Frontal cortex (tissue), 4 donors: Measurements from ENCODE around the gene TESK2. TPM values are rescaled to one million over a fixed set of nuclear protein-coding genes. Genes with fewer than 3 reads are reported as not detected.
"Not testable (repeated sequence)": the region's sequence is repeated elsewhere in the genome, so short reads cannot be mapped to it uniquely, and the experiment has no call there.

Experiments used
- DNase-seq, 2 donors: peaks; one replicate each; pipeline ENCODE4 v3.0.0; 2012; ENCODE audit warnings: low spot score in 2 of 2
- FAIRE-seq: peaks from 2 replicates; lab custom pipeline; 2012; peaks lifted over from hg19 to GRCh38; lab: Jason Lieb, UNC
- total RNA-seq: library from RNA; depleted of rRNA; stranded (reverse); fragments of >200 nt; gene quantifications from one replicate; pipeline ENCODE4 v1.2.3, GENCODE V29; 2014
- donor health status: control.
- donor health status: control.
- donor health status: control.

The TESK2 gene
- total RNA-seq, result 0.82 TPM

DNA sequence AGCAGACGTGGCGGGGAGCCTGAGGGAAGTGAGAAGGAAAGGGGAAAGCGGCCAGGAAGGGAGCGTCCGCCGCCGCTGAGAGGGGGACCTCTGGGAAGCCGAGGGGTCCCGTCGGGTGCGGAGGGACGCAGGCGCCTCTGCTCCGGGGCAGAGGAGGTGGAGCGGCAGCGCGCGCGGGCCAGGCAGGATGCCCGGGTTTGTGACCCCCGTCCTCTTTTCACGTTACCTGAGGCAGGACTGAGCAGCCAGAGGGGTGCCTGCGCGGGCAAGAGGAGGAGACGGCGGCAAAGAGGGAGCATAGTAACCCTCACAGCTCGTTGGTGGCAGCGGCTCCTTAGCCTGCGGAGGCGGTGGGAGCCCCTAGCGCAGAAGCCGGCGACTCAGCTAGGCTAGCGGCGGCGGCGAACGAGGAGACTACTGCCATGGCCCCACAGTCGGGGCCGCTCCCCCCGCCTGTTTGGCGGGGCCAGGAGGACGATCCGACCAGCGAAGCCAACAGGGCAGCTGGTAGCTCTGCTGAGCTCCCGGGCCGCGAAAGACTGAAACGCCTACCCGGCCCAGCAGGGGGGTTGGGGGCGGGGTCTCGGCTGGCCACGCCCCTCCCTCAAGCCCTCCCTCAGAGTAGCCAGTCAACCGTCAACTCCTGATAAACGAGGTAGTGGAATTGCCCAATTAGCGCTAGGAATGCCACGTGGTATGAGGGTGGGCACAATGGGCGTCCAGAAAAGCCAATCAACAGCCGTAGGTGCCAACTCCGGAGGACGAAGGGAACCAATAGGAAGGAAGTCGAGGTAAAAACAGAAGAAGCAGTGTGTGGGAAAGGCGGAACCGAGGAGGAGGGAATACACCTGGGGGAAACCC, at the start of gene TESK2:
Gene TESK2, minus strand, starts transcription at position 538 of the 861 bp plus-strand sequence. CDS start 33,378 bp downstream, outside the sequence.
- FAIRE-seq (peak; percentile 99), DNase-seq (peak; percentile 94 to 96)

- no peak for FAIRE-seq
- no peak for DNase-seq
Measured at GRCh38 chr1:45536886-45537285, 45.9 kb upstream of the TESK2 start.

DNA sequence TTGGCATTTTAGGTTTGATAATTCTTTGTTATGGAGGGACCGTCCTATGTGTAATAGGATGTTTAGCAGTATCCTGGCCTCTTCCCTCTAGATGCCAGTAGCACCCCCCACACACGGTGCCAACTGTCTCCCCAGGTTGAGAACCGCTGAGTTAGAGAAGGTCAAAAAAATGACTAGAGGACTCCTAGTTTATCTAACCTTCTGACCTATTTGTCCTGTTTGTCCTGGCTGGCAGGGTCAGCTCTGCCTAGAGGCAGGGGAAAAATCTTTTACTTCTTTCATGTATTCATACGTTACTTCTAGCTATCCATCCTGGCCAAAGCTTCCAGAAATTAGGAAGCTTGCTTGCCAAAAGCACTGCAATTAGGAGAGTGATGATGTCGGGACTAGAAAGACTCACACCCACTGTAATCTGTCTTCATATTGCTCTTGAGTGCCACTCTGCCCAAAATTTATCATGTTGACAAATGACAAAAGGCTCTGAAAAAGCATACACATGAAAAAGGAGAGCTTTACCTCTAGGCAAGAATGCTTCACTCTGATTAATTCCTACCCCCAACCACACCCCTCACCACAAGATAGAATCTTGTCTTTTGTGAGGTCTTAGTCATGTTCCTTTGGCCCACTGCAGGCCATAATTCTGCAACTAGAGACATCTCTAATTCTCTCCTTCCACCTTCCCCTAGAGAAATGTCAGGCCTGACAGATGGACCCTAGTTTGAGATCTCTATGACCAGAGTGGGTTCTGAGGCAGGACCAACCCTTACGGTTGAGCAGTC, 45.2 kb upstream of the TESK2 start:
- FAIRE-seq (no peak), DNase-seq (no peak)

GRCh38 chr1:45531873-45532272, 40.9 kb upstream of the TESK2 start:
- DNase-seq (no peak), FAIRE-seq (no peak)

DNA sequence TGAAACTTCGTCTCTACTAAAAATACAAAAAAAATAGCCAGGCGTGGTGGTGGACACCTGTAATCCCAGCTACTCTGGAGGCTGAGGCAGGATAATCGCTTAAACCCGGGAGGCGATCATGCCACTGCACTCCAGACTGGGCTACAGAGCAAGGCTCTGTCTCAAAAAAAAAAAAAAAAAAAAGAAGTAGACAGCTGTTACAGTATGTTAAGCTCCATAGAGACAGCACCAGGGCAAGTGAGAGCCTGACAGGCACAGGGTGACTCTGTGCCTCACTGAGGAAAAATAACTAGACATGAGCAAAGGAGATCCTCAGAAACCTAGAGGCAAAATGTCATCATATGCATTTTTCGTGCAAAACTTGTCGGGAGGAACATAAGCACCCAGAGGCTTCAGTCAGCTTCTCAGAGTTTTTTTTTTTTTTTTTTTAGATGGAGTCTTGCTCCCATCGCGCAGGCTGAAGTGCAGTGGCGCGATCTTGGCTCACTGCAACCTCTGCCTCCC, 39.7 kb upstream of the TESK2 start:
- DNase-seq (no peak), FAIRE-seq (no peak)

DNA sequence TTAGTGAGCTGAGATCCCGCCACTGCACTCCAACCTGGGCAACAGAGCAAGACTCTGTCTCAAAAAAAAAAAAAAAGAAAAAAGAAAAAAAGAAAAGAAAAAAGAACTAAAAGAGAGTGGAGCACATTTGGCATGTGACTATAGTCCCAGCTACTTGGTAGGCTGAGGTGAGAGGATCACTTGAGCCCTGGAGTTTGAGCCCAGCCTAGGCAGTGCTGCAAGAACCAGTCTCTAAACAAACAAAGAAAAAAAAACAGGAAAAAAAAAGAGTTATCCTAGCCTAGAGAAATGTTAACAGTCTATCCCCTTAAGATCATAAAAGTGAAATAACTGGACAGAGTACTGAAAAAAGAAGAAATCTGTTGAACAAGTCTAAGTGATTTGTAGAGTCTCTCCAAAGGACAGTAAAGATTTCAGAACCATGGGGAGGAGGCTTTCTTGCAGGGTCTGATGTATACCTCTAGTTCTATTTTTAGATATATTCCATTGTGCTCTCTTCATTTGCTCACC, 35.2 kb upstream of the TESK2 start:
- DNase-seq (no peak), FAIRE-seq (no peak)

GRCh38 chr1:45523975-45524374, 33.0 kb upstream of the TESK2 start:
- not testable (repeated sequence) for DNase-seq, FAIRE-seq

DNA sequence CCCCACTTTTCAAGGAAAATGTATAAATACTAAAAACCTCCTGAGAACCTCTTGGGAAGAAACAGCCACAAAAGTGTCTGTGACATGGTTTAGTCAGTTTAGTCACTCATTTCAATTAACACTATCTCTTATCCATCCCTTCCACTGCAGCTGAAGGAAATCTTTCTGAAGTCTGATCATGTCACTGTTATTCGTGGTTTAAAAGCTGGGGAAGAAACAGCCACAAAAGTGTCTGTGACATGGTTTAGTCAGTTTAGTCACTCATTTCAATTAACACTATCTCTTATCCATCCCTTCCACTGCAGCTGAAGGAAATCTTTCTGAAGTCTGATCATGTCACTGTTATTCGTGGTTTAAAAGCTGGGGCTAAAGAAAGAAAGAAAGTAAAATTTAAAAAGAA, 32.6 kb upstream of the TESK2 start:
- not testable (repeated sequence) for DNase-seq, FAIRE-seq

DNA sequence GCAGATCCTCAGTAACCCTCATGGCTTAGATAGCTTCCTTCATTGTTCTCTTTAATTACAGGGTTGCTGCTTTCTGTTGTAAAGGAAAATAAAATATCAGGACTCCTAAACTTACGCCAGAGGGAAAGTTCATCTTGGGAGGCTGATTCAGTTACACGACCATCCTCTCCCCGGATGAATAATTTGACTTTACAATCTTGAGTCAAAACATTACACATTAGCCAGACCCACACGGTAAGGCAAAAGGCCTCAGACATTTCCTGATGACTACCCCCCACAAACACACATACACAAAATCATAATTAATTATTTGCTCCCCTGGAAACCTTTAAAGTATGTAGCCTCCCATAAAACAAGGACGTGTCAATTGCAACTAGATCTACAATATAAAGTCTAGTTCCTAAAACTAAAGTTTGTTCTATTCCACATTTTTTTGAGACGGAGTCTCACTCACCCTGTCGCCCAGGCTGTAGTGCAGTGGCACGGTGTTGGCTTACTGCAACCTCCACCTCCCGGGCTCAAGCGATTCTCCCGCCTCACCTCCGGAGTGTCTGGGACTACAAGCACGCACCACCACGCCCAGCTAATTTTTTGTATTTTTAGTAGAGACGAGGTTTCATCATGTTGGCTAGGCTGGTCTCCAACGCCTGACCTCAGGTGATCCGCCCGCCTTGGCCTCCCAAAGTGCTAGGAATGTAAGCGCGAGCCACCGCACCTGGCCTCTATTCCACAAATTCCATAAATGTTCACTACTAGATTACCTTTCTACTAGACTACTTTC, 31.6 kb upstream of the TESK2 start:
- DNase-seq (no peak), FAIRE-seq (no peak)

- FAIRE-seq (no peak), DNase-seq (peak; percentile 89 to 95)
Measured at GRCh38 chr1:45521413-45522323, 30.7 kb upstream of the TESK2 start, which contains the start of gene PRDX1. PRDX1 (minus strand) TSS chr1:45521884; CDS start chr1:45519043, 2,841 bp downstream.

DNA sequence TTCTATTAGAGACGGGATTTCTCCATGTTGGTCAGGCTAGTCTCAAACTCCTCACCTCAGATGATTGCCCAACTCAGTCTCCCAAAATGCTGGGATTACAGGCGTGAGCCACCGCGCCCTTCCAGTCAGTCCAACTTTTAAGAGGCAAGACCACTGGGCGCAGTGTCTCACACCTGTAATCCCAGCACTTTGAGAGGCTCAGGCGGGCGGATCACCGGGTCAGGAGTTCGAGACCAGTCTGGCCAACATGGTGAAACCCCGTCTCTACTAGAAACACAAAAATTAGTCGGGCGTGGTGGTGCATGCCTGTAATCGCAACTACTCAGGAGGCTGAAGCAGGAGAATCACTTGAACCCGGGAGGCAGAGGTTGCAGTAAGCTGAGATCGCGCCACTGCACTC, 28.8 kb upstream of the TESK2 start:
- not testable (repeated sequence) for FAIRE-seq, DNase-seq

GRCh38 chr1:45518910-45519309, 27.9 kb upstream of the TESK2 start:
- DNase-seq (no peak), FAIRE-seq (no peak)

DNA sequence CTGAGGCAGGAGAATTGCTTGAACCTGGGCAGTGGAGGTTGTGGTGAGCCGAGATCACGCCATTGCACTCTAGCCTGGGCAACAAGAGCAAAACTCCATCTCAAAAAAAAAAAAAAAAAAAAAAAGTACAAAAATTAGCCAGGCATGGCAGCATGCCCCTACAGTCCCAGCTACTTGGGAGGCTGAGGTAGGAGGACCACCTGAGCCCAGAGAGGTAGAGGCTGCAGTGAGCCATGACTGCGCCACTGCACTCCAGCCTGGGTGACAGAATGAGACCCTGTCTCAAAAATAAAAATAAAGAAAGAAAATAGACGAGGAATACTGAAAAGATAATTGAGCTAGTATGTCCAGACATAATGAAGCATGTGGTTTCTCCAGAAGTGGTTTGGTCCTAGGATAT, 27.4 kb upstream of the TESK2 start:
- not testable (repeated sequence) for FAIRE-seq

DNA sequence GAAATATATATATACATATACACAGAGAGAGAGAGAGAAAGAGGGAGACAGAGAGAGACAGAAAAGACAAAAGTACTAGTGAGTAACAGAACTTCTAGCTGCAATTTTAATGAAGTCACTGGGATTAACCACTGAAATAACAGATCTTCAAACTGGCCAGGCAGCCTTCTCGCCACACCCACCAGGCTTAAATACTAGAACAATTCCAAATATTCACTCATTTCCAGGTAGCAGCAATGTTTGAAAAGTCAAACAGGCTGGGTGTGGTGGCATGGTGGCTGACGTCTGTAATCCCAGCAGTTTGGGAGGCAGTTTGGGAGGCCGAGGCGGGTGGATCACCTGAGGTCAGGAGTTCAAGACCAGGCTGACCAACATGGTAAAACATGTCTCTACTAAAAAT, 25.5 kb upstream of the TESK2 start:
- DNase-seq, result no peak
- FAIRE-seq, result no peak

More for the DNA sequence above, 27.4 kb upstream of the TESK2 start:
- DNase-seq, result not testable (repeated sequence)

- DNase-seq, result no peak
- no peak for FAIRE-seq
Measured at GRCh38 chr1:45516036-45516435, 25.1 kb upstream of the TESK2 start.

GRCh38 chr1:45513532-45514260, 22.7 kb upstream of the TESK2 start:
- DNase-seq, FAIRE-seq: not testable (repeated sequence)

GRCh38 chr1:45512641-45513054, 21.7 kb upstream of the TESK2 start:
- FAIRE-seq, result no peak
- no peak for DNase-seq

DNA sequence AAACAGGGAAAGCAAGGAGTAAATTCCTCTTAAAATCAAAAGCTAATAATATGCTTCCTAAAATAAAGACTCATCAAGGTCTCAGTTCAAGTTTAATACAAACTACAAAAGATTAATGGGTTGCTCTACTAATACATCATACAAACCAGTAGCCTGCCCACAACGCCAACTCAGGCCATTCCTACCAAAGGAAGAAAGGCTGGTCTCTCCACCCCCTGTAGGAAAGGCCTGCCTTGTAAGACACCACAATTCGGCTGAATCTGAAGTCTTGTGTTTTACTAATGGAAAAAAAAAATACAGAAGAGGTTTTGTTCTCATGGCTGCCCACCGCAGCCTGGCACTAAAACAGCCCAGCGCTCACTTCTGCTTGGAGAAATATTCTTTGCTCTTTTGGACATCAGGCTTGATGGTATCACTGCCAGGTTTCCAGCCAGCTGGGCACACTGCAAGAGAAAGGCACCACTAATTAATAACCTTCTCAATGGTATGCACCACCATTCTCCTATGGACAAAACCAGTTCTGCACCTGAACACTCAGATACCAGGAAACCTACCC, 20.1 kb upstream of the TESK2 start:
- no peak for FAIRE-seq
- no peak for DNase-seq
